GM19468 (cell line): ENCODE measurements around the gene CSTF1.
"Not testable (repeated sequence)": the region's sequence is repeated elsewhere in the genome, so short reads cannot be mapped to it uniquely, and the experiment has no call there.

Experiments used
- ATAC-seq: cut with Tn5 transposase; IDR thresholded peaks from one replicate; pipeline ENCODE4 v1.9.1; 2021; ENCODE audit warnings: mild to moderate bottlenecking, moderate library complexity, moderate number of reproducible peaks; ENCODE audit not compliant: unreplicated experiment; ENCODE audit errors: extremely low read depth

Gene CSTF1

DNA sequence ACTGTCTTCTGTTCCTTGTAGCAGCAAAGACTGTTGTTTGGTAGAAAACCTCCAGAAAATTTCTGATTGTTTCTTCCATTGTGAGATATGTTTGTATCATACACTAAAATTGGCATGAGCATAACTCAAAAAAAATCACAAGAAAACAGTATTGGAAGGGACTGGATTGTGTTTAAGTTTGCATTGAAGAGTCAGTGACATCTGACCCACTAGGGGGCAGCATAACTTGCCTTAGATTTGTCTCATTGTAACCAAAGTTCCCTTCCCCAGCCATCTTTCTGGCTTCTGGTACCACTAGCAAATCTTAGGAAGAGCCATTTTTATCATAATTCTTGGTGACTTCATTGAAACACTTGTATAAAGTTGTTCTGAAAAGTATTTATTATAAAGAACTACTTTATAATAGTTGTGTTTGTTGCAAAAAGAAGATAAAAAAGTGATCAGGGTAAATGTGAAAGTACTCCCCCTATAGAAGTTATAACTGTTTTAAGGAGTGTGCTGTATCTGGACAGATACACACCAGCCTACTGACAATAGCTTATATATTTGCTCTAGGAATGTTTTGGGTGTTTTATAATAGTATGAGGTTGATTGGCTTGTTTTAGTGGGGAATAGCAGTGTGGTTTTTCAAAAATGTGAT, 7.7 kb downstream of the CSTF1 start:
- peak; percentile 46 for ATAC-seq

DNA sequence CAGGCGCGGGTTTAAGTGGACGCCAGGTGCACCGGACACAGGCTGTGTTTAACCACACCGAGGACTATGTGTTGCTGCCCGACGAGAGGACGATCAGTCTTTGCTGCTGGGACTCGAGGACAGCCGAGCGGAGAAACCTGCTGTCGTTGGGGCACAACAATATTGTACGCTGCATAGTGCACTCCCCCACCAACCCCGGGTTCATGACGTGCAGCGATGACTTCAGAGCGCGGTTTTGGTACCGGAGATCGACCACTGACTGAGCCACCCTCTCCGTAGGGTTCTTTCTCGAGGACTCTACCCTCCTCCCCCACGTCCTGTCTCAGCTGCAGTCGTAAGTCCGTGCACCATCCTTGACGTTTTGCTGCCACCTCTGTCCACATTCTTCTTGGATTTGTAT, 11.0 kb downstream of the CSTF1 start:
- no peak for ATAC-seq

DNA sequence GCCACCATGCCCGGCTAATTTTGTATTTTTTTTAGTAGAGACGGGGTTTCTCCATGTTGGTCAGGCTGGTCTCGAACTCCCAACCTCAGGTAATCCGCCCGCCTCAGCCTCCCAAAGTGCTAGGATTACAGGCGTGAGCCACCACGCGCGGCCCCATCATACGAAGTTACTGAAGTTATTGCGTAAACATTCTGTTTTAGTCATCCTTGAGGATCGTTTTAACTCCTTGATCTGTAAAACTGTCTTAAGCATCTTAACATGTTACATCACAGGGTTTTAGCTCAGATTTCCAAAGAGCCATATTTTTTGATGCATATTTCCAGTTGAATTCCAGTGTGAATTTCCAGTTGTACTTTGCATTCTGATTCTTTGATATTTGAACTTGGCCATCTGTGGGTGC, 12.9 kb downstream of the CSTF1 start:
- not testable (repeated sequence) for ATAC-seq

DNA sequence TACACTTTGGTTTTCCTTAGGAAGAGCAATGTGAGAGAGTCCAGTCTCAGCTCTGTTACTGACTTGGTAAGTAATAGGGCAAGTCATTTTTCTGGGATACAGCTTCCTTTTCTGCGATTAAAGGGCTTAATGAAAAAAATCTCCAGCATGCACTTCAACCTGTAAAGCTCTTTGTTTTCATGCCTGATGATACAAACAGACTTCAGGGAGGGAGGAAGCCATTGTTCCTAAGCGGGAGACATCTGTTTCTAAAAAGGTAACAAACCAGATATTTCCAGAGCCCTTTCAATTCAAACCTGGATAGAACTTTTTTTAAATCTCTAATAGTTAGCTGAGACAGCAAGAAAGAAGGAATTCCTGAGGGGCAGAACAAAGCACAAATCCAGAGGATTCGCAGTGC, 14.5 kb downstream of the CSTF1 start:
- ATAC-seq: no peak

DNA sequence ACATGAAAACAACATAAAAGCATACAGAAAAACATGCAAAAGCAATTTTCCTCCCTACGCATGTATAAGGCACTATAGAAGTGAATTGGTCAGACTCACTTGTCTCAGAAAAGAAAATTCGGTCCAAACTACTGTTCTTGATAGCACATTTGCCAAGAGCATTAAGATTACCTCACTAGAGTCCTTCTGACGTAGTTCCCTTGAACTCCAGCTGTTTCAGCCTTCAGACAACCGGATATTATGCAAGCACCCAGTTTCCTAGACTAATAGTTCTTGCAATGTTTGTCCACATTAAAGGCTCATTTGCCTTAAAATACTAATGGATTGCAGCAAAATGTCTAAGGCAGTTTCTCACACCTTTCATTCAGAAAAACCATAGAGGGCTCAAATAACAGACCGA, 17.1 kb downstream of the CSTF1 start:
- ATAC-seq: no peak

DNA sequence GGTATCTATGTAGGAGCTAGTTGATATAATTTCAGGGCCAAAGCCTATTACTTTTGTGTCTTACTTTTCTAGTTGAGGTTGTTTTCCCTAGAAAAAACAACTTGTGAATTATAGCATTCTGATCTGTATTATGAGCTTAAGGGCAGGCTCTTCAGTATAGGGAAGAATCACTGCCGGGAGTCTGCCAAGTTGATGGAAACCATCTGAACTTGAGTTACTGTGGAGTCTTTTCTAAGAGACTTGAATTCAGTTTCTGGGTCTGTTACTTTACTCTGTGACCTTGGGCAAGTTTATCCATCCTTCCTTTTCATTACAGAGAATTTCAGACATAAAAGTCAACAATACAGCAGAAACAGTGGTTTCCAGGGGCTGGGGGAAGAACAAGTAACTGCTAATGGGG, 17.5 kb downstream of the CSTF1 start:
- ATAC-seq: no peak

DNA sequence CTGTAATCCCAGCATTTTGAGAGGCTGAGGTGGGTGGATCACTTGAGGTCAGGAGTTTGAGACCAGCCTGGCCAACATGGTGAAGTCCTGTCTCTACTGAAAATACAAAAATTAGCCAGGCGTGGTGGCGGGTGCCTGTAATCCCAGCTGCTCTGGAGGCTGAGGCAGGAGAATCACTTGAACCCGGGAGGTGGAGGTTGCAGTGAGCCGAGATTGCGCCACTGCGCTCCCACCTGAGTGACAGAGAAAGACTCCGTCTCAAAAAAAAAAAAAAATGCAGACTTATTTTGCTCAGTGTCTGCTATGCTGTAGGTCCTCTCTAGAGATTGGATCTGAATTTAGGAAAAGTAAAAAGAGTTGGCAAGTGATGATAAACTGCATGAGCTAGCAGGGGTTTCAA, 18.8 kb downstream of the CSTF1 start:
- not testable (repeated sequence) for ATAC-seq

DNA sequence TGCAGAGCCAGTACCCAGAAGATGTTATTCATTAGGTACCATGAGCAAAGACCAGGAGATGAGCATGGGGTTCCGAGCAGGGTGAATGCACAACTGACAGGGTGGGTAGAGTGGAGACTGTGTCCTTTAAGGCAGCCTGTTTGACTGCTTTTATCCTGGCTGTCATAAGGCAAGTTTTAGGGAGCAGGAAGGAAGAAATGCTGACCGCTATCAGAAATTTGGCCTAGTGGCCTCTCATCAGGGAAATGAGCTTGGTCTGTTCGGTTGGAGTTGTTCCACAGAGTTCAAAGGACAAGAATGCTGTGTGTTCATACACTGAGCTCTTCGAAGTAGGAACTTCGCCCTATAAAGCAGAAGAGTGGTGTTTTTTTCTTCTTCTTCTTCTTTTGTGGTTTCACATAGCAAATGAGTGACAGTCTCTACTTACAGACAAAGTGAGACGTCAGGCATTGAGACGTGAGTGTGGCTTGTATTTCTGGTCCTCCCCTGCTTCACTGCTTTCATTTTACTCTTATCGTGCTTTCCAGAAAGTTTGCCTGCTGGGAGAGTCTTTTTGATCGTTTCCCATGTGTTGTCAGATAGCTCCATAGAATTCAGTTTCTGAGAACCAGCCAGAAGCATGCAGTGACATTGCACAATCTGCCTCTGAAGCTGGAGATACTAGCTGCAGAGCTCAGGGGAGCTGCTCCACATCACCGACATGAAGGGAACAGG, 19.5 kb downstream of the CSTF1 start, which contains the start of gene CASS4:
CASS4 (plus strand) TSS at position 502 of the 714 bp plus-strand sequence; CDS start at position 701, 199 bp downstream.
- peak; percentile 42 for ATAC-seq

DNA sequence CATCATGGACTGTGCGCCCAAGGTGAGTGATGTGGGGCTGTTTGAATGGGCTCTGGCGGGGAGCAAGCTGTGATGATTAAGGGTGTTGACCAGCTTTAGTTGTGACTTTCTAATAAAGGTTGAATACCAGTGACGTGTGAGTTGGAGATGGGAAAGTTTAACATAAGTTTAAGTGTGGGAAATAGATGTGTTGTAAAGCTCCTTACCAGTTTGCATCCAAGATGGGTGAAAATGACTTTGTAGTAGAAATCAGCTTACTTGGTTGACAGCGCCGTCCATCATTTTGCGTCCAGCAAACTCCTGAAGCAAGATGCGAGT, 20.0 kb downstream of the CSTF1 start:
- no peak for ATAC-seq

DNA sequence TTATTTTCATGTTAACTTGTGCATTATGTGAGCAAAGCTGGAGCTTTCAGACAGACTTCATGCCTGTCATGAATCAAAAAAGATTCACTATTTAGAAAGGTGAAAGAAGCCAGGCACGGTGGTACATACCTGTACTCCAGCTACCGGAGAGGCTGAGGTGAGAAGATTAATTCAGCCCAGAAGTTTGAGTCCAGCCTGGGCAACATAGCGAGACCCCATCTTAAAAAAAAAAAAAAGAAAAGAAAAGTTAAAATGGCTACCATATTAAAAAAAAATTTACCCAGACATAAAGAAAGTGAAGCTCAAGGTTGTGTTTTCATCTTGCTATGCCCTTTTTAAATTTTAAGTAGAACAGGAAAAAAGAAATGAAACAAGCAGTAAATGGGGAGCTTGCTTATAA, 20.5 kb downstream of the CSTF1 start:
- ATAC-seq: no peak

DNA sequence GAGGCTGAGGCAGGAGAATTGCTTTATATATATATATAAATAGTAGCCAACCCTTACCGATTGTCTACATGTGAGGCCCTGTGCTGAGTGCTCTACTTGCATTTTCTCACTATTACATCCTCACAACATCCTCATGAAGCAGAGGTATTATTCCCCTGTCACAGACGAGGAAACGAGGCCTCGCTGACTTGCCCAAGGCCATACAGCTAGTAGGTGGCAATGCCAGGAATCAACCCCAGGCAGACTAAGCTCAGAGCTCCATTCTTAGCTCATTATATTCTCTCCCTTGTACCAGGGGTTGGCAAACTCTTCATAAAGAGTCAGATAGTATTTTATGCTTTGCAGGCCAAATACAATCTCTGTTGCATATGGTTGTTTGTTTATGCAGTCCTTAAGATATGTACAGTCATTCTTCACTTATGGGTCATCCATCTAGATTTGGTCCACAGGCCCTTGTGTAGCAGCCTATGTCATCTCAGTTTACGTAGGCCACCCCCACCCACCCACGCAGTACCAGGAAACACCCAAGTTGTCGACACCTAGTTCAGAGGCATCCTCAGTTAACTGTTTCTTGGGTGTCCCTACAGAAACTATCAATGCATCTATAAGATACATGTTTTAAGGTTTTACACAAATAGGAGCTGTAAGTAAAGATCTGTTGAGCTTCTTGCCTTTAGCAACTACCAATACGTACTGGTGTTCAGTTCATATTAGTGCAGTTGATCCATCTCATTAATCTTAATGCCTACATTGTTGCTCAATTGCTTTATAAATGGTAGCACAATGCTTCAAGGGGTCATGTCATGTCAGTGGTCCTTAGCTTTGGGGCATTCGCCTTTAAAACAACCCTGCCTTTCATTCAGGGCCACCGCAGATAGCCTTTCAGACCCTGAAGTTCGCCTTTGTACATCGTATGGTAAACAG, 22.7 kb downstream of the CSTF1 start:
- ATAC-seq: no peak

DNA sequence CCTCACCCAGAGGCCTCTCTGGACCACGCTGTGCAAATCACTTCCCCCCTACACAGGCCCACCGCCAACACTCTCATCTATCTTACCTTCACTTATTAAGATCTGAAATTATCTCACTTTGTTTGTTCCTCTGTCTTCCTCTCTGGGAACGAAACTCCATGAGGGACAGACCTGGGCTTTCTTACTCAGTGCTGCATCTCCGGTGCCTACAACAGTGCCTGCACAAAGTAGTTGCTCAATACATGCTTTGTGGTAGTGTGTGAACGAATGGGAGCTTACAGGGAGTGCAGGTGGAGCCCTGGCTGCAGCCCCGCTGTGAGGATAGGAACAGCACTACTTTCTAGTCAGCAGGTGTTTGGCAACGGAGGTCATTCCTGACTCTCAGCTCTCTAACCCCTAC, 25.0 kb downstream of the CSTF1 start:
- ATAC-seq: no peak

DNA sequence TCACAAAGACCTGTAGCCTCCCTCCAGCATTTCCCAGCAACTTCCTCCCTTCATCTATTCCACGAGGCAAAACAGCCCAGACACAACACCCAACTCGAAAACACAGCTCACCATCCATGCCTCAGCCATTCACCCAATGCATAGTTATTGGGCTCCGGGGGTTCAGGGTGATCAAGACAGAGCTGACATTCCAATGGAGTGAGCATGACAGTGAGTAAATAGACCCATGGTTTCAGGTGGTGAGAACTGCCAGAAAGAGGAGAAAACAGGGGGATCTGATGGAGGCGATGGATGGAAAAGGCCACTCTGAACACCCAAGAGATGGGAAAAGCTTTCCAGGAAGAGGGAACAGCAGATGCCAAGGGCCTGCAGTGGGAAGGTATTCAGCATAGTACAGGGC, 25.5 kb downstream of the CSTF1 start:
- no peak for ATAC-seq

DNA sequence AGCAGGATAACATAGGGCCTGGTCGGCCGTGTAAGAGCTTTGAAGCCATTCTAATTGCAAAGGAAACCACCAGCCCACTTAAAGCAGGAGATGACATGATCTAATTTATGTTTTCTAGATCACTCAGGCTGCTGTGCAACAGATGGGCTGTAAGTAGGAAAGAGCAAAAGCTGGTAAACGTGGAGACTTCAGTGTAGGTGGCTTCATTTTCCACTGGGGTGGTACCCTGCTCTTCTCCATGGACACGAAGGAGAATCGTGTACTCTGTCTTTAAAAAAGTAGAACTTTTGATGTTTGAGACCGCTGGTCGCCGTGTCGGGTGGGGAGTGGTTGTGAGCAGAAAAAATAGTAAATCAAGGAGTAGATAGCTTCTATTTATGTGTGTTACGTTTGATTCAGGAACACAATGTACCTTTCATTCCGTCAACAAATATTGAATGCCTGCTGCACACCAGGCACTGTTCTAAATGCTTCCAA, 26.0 kb downstream of the CSTF1 start:
- no peak for ATAC-seq

DNA sequence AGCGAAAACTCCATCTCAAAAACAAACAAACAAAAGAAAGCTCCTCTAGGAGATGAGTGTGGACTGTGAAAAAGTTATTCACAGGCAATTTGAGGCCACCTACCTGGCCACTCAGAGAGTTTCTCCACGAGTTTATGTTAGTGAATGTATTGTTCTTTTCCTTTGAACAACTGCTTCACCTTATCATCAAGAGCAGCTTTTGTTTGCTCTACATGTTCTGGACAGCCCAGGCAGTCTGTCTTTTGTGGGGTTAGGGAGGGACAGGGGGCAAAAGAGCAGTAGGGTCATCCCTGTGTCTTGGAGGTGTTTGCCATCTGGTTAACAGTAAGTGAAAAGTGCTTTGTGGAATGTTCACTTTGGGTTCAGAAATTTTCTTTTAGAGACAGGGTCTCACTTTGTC, 27.6 kb downstream of the CSTF1 start:
- ATAC-seq: no peak

DNA sequence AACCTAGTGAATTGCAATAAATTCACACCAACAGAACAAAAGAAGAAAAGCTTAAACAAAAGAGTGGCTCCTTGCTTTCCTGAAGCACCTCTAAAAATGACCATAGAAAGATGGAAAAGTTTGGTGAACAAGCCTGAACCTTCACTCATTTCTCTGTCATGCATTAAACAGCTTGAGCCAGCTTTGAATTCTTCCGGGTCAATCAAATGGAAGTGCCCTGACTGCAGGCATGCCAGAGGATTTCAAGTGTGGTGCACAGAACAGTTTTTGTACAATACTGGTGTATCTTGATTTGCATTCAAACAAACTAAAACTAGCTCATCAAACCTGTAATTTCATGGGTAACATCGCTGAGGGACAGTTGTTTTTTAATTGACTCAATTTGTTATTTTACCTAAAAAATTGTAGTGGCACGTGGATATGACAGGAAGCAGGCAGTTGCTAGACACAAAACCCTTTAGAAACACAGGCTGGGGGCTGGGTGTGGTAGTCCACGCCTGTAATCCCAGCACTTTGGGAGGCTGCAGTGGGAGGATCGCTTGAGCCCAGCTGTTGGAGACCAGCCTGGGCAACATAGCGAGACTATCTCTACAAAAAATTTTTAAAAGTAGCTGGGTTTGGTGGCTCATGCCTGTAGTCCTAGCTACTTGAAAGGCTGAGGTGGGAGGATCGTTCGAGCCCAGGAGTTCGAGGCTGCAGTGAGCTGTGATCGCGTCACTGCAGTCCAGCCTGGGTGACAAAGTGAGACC, 28.7 kb downstream of the CSTF1 start:
- ATAC-seq: no peak

DNA sequence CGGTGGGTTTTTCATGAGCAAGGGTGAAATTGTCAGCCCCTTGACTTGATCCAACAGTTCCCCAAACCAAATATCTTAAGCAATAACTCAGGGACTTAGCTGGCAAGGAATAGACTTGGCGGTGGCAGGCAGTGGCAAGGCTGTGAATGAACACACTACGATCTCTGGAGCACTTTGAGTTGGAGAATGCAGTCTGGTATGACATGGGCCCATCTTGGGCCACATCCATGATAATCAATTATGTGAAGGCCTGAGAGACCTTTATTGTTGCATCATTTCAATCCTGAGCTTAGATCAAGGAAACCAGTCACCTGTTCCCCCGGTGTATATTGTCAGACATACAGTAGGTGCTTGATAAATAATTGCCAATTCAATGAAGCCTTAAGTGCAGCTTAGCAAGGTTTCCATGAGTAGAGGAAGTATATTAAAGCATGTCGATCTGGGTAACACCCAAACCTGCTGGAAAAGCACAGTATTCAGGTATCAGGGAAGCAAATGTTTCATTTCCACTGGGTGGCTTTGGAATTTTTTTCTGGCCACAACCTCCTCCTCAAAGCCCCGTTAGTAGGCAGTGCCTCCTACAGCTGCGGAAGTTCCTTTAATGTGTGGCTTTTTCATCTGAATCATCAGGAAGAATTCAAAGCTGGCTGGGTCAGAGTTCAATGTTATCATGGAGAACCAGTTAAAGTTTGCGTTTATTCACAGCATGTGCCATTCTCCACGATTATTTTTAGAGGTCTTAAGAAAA, 29.8 kb downstream of the CSTF1 start:
- ATAC-seq: no peak

DNA sequence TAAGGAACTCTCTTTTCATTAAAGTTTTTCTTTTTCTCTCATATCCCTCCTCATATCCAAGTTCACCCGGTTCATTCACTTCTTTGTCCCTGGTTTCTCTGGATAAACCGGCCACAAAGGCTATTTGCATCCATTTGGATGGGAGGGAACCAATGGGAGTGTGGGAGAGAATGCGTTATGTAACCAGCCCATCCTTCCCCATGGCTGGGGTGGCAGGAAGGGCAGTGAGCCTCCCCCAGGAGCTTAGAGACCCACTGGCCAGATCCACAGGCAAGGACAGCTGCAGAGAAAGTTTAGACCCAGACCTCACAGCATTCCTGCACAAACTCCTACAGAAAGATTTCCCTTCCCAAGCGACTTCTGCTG, 30.4 kb downstream of the CSTF1 start:
- ATAC-seq: no peak

DNA sequence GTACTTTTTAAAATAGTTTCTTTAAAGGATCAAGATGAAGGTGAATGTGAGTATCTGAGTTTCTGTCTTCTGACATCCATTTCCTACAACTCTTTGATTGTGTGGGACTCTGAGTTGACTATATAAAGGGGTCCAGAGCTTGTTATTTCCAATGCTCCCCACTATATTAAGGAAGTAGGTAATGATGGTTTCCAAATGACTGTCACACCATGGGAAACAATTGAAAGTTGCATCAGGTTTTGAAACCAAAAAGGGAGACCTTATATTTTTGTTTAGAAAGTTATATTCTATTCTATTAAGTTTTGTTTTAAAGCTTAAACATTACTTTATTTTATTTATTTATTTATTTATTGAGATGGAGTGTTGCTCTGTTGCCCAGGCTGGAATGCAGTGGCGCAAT, 30.8 kb downstream of the CSTF1 start:
- no peak for ATAC-seq

DNA sequence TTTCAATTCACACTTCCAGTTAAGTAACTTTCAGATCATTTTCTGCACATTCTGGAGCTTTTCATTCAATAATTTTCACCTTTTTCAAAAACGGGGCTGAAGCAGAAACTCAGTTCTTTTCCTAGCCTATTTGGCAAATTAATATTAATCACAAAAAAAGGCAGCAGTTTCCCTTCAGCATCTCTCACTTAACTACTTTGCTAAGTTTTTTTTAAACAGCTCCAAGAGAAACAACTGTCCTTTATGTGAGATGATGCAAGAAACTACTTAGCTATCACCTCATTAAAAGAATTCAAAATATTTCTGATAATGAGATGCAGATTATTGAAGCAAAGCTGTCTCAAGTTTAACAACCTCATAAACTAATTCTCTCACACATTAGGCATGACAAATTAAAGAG, 31.4 kb downstream of the CSTF1 start:
- ATAC-seq: no peak
